Measurements from ENCODE around the gene CRK. TPM values are rescaled to one million over a fixed set of nuclear protein-coding genes. Genes with fewer than 3 reads are reported as not detected.

The CRK gene
- total and polyA plus RNA-seq, 8 donors, result 18.0 to 87.5 (median 36.7) TPM

GRCh38 chr17:1480747-1481465, 24.9 kb upstream of the CRK start:
- WGBS, 5 donors, result 69 to 82% (median 78%) methylated on average over 14 to 18 of the region's 18 CpGs

DNA sequence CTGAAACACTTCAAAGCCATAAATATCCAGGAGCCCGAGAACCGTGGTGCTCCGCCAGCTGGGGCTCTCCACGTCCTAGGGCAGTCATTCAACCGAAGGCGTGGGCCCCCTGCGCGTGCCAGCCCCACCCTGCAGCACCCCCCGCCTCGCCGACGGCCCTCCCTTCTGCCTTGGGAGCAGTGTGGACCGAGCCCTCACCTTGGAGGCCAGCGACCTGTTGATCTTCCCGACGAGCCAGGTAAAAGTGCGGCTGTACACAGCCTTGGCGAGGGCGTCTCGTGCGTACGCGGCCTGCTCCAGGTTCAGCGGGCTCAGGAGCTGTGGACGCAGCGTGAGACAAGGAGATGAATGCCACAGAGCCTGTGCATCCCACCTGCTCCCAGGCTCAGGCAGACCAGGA, 22.4 kb upstream of the CRK start:
- no peaks in the 10 kb centered on the region for H3K9me3 ChIP-seq
- peaks cover 6 to 48% (median 26%) of the 10 kb centered on the region in 4 donors for H3K4me1 ChIP-seq
- TF ChIP-seq POLR2A (IDR thresholded peaks at IDR 0.05) (no peak), CTCF (IDR thresholded peaks at IDR 0.05) (no peak), POLR2AphosphoS5 (IDR thresholded peaks at IDR 0.05) (no peak), EP300 (IDR thresholded peaks at IDR 0.05) (no peak)
- peaks cover 76 to 98% (median 98%) of the 10 kb centered on the region in 4 donors for H3K36me3 ChIP-seq
- 81 to 91% (median 86%) methylated on average over 8 to 26 of the region's 26 CpGs for whole genome bisulfite sequencing, 5 donors
- DNase-seq, result no peak
- no peak overlapping the region for H3K4me3 ChIP-seq
- intact Hi-C loops (cut with DNase I; ENCODE audit: low total_unique reads), result no loop called here
- no peak overlapping the region for H3K27ac ChIP-seq
- no peaks in the 10 kb centered on the region for H3K27me3 ChIP-seq

More at GRCh38 chr17:1480747-1481465, 24.9 kb upstream of the CRK start:
- H3K4me1 ChIP-seq, result peaks cover 22 to 53% (median 39%) of the 10 kb centered on the region in 4 donors
- H3K36me3 ChIP-seq, result peaks cover 61 to 82% (median 80%) of the 10 kb centered on the region in 4 donors
- H3K27ac ChIP-seq, result peak overlapping the region in 2 of 5 donors; percentile 58 to 98
- intact Hi-C loops (cut with DNase I; ENCODE audit: low total_unique reads), result no loop called here
- no peaks in the 10 kb centered on the region for H3K9me3 ChIP-seq
- no peaks in the 10 kb centered on the region for H3K27me3 ChIP-seq
- TF ChIP-seq POLR2AphosphoS5 (IDR thresholded peaks at IDR 0.05) (no peak), POLR2A (IDR thresholded peaks at IDR 0.05) (no peak), CTCF (IDR thresholded peaks at IDR 0.05) (no peak), EP300 (IDR thresholded peaks at IDR 0.05) (no peak)
- DNase-seq, result no peak
- no peak overlapping the region for H3K4me3 ChIP-seq

- H3K36me3 ChIP-seq, result peaks cover 76 to 100% (median 100%) of the 10 kb centered on the region in 4 donors
Observed at GRCh38 chr17:1475321-1475854, 19.4 kb upstream of the CRK start.

More at GRCh38 chr17:1475321-1475854, 19.4 kb upstream of the CRK start:
- intact Hi-C loops (cut with DNase I; ENCODE audit: low total_unique reads), result no loop called here
- Histone ChIP-seq H3K27ac (peak overlapping the region in 3 of 5 donors; percentile 14 to 59 (median 39)), H3K9me3 (no peaks in the 10 kb centered on the region), H3K4me1 (peaks cover 0 to 31% (median 7%) of the 10 kb centered on the region in 4 donors), H3K27me3 (no peaks in the 10 kb centered on the region), H3K4me3 (no peak overlapping the region)
- WGBS, 5 donors, result 76 to 91% (median 86%) methylated on average over 10 to 15 of the region's 15 CpGs
- no peak for DNase-seq
- TF ChIP-seq POLR2A (IDR thresholded peaks at IDR 0.05), result no peak
- TF ChIP-seq EP300 (IDR thresholded peaks at IDR 0.05), result no peak
- TF ChIP-seq POLR2AphosphoS5 (IDR thresholded peaks at IDR 0.05), result no peak
- TF ChIP-seq CTCF (IDR thresholded peaks at IDR 0.05), result no peak

Data from stomach (tissue), 9 donors.